Kidney epithelial cell (primary cell): Measurements from ENCODE around the gene PQBP1. TPM values are rescaled to one million over a fixed set of nuclear protein-coding genes. Genes with fewer than 3 reads are reported as not detected.
"Not testable (repeated sequence)": the region's sequence is repeated elsewhere in the genome, so short reads cannot be mapped to it uniquely, and the experiment has no call there.

Source experiments
- DNase-seq: peaks from one replicate; pipeline ENCODE4 v3.0.0-alpha.2; 2010; ENCODE audit warnings: low read depth
- H3K27me3 ChIP-seq: 2 replicates; pipeline ENCODE4 v1.6.0; 2011; ENCODE audit warnings: low read length; ENCODE audit not compliant: control insufficient read depth, insufficient read depth
- H3K36me3 ChIP-seq: 2 replicates; pipeline ENCODE4 v1.5.1; 2011; ENCODE audit warnings: low read length; ENCODE audit not compliant: control insufficient read depth, insufficient read depth
- H3K4me3 ChIP-seq: 2 replicates; pipeline ENCODE4 v1.5.1; 2011; ENCODE audit warnings: low read depth, mild to moderate bottlenecking, control low read depth, low read length
- total RNA-seq: library from RNA; depleted of rRNA; stranded (reverse); fragments of >200 nt; gene quantifications from 2 replicates; pipeline ENCODE4 v1.2.3, GENCODE V29; 2015
- TF ChIP-seq, protein P1 (sequence below): IDR thresholded peaks from 2 replicates; pipeline ENCODE4 v1.5.1; 2011; ENCODE audit warnings: mild to moderate bottlenecking, moderate library complexity, low read length, control low read depth, inconsistent platforms; ENCODE audit not compliant: insufficient read depth, poor library complexity, severe bottlenecking

Gene PQBP1
- total RNA-seq, 1 donor from 2014 or later, result 73.2 TPM

DNA sequence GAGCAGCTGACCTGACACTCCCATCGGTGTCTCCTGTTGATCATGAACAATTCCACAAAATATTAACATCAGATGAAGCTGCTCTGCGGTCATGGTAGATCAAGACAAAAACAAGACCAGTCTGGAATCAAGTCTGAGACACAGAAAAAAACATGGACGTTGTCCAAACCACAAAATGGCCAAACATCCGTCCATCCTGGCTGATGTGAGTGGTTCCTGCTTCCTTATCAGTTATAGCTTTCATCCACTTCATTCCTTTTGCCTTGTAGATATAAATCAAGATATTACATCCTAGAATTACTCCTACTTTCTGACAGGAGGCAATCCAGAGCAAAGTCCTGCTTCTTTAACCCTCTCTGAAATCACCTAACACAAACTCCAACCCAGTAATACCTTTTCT lies 33.5 kb upstream of the PQBP1 start:
- Histone ChIP-seq H3K36me3 (no peaks in the 10 kb centered on the region), H3K27me3 (no peaks in the 10 kb centered on the region), H3K4me3 (no peak overlapping the region)
- no peak for DNase-seq
- TF ChIP-seq, protein P1, sequence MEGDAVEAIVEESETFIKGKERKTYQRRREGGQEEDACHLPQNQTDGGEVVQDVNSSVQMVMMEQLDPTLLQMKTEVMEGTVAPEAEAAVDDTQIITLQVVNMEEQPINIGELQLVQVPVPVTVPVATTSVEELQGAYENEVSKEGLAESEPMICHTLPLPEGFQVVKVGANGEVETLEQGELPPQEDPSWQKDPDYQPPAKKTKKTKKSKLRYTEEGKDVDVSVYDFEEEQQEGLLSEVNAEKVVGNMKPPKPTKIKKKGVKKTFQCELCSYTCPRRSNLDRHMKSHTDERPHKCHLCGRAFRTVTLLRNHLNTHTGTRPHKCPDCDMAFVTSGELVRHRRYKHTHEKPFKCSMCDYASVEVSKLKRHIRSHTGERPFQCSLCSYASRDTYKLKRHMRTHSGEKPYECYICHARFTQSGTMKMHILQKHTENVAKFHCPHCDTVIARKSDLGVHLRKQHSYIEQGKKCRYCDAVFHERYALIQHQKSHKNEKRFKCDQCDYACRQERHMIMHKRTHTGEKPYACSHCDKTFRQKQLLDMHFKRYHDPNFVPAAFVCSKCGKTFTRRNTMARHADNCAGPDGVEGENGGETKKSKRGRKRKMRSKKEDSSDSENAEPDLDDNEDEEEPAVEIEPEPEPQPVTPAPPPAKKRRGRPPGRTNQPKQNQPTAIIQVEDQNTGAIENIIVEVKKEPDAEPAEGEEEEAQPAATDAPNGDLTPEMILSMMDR, result no peak

DNA sequence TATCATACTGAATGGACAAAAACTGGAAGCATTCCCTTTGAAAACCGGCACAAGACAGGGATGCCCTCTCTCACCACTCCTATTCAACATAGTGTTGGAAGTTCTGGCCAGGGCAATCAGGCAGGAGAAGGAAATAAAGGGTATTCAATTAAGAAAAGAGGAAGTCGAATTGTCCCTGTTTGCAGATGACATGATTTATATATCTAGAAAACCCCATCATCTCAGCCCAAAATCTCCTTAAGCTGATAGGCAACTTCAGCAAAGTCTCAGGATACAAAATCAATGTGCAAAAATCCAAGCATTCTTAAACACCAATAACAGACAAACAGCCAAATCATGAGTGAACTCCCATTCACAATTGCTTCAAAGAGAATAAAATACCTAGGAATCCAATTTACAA lies 25.7 kb upstream of the PQBP1 start:
- H3K36me3 ChIP-seq, H3K27me3 ChIP-seq, H3K4me3 ChIP-seq: not testable (repeated sequence)

DNA sequence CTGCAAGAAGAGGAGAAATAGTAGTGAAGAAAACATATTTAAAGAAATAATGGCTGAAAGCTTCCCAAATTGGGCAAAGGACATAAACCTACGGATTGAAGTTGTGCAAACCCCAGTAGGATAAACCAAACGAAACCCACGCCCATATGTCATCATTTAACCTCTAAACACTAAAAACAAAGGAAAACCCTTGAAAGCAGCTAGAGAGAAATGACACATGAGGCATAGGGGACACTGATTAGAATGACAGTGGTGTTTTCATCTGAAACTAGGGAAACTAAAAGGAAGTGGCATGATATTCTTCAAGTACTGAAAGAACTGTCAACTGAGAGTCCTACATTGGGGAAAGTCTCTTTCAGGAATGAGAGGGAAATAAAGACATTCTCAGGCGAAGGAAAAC lies 20.8 kb upstream of the PQBP1 start:
- DNase-seq, H3K27me3 ChIP-seq, H3K36me3 ChIP-seq, H3K4me3 ChIP-seq: not testable (repeated sequence)

More for the DNA sequence above, 25.7 kb upstream of the PQBP1 start:
- DNase-seq, result not testable (repeated sequence)

DNA sequence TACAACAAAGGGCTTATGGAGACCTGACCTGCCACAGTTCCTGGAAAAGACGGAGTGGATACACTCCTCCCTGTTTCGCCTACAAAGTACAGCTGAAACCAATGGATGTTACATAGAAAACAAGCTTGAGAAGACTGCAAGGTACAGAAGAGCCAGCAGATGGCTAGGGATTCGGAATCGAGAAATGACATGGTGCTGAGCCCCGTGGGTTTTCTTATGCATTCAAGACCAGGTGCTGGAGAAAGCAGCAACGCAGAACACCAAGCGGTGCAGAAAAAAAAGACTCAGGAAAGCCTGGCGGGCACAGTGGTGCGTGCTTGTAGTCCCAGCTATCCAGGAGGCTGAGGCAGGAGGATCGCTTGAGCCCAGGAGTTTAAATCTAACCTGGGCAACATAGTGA lies 14.0 kb upstream of the PQBP1 start:
- DNase-seq, result no peak
- Histone ChIP-seq H3K27me3 (no peaks in the 10 kb centered on the region), H3K4me3 (no peak overlapping the region), H3K36me3 (no peaks in the 10 kb centered on the region)
- TF ChIP-seq, protein P1, result no peak

DNA sequence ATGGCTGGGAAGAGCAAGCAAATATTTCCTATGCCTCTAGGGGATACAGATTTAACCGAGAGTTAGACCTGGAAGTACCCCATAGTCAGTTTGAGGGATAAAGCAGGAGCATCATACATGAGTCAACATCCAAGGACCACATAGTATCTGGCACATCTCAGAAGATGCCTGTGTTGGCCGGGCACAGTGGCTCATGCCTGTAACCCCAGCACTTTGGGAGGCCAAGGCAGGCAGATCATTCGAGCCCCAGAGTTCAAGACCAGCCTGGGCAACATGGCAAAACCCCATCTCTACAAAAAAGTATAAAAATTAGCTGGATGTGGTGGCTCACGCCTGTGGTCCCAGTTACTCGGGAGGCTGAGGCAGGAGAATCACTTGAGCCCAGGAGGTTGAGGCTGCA lies 11.1 kb upstream of the PQBP1 start:
- H3K4me3 ChIP-seq, H3K36me3 ChIP-seq, DNase-seq, H3K27me3 ChIP-seq: not testable (repeated sequence)

DNA sequence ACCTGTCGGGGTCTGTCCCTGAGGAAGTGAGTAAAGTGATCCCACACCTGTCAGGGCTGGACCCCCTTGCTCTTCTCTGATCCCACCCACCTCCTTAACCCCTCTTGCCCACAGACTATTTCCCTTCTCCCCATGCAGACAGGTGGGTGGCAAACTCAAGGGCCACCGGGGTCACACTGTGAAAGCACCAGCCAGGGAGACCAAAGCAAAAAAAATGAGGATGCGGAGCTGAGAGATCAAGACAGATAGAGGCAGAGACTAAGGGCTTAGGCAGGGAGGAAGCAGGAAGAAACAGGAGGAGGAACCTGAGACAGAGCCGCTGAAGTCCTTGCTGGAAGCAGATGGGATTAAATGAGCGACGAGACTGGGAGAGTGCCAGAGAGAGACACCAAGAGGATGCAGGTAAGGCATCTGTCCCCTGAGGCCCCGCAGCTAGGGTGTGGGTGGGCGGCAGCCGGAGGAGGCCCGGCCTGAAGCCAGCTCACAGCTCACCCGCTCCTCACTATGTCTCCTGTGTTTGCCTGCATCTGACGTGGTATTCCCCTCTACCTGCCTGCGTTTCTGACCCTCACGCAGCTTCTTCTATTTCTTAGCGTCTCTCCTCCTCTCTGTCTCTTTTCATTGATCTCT lies 7.3 kb upstream of the PQBP1 start:
- H3K36me3 ChIP-seq, result no peaks in the 10 kb centered on the region
- peak overlapping the region; percentile 43 for H3K4me3 ChIP-seq
- DNase-seq, result no peak
- TF ChIP-seq, protein P1, result no peak
- no peaks in the 10 kb centered on the region for H3K27me3 ChIP-seq

DNA sequence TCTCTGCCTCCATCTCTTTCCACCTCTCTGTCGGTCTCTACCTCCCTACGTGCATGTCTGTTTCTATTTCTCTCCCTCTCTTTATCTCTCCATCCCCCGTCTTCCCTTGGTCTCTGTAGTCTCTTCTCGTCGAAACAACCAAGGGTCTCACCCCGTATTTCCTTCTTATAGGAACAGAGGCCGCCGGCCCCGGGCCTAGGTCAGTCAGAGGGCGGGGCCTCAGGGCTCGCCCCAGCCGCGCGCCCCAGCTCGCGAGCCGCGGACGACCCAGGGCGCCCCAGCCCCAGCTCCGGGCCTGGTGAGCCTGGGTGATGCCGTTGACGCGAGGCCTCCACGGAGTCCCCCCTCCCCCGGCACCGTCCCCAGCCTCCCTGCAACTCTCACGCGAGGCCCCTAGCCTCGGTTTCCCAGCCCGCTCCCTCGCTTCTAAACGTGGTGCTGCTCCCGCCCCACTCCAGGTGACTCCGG lies 6.8 kb upstream of the PQBP1 start:
- no peaks in the 10 kb centered on the region for H3K27me3 ChIP-seq
- H3K36me3 ChIP-seq, result no peaks in the 10 kb centered on the region
- TF ChIP-seq, protein P1, result no peak
- no peak for DNase-seq
- peak overlapping the region; percentile 43 for H3K4me3 ChIP-seq
